Stimulated activated CD4-positive, alpha-beta T cell treated with anti-CD3 and anti-CD28 coated beads, TNF-alpha, amount 100 ng/mL, for 4 hours (primary cell): ENCODE measurements around the gene KAZN.

Experiments used
- DNase-seq, 3 experiments: peaks; one replicate each; pipeline ENCODE4 v3.0.0-alpha.2; 2020; ENCODE audit warnings: low read depth in 3 of 3

The KAZN gene

DNA sequence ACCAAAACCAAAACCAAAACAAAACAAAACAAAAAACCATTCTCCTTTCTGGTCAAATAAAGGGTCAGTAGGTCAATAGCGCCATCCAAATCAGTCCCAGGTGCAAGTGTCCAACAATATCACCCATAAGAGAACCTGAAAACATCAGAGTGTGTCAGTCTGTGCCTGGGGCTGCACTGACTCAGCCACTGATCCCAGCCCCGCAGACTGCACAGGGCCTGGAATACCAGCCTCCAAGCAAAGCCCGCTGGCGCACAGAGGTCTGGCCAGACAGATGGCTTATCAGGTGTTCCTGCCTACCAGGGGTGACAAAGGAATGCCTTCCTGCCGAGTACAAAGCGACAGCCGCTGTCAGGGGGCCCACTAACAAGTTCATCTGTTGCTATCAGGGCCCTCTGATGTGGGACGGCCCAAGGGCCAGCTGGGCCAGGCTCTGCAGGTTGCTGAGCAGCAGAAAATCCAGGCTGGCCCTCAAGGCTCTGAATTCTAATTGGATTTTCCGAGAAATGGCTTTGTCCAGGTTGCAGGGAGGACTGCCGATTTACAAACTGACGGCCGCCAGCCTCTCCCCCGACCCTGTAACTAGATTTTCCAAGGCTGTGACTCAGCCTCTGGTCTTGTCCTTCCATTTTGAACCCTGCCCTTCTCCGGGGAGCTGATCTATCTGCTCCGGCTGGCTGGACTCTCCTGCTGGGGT, 541.3 kb downstream of the KAZN start:
- no peak for DNase-seq

DNA sequence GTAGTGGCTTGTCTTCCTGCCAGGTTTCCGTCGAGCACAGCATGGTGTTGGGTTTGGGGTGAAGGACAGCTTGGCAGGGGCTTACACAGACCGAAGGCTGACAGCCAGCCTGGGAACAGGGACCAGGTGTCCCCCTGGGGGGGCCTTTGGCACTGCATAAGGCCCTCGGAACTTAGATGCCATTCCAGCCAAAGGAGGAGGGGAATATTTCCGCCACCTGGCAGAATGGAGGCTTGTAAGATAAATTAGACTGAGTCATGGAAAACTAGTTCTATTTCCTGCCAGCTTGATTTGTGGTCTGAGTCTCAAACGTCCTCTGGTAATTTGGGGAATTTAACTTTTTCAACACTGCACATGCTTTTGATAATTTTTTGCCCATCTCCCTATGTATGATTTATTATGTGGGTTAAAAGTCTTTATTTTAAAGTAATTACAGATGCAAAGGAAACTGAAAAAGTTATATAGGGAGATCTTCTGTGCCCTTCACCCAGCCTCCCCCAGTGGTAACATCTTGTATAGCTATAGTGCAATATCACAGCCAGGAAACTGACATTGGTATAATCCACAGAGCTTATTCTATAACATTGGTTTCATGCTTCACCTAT, 543.6 kb downstream of the KAZN start:
- DNase-seq, result no peak

DNA sequence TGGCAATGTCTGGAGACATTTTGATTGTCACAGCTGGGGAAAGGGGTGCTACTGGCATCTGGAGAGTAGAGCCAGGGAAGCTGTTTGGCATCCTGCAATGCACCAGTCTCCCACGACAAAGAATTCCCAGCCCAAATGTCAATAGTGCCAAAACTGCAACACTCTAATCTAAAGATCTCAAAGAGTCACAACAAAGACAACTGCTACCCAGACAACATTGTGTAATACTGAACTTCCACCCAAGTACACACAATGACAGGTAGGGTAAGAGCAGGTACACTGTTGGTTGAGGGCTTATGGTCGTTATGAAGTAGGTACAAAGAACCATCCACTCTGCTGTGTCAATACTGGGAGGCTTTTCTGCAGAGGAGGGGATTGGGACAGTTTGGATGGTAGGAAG, 546.8 kb downstream of the KAZN start:
- DNase-seq, result no peak

DNA sequence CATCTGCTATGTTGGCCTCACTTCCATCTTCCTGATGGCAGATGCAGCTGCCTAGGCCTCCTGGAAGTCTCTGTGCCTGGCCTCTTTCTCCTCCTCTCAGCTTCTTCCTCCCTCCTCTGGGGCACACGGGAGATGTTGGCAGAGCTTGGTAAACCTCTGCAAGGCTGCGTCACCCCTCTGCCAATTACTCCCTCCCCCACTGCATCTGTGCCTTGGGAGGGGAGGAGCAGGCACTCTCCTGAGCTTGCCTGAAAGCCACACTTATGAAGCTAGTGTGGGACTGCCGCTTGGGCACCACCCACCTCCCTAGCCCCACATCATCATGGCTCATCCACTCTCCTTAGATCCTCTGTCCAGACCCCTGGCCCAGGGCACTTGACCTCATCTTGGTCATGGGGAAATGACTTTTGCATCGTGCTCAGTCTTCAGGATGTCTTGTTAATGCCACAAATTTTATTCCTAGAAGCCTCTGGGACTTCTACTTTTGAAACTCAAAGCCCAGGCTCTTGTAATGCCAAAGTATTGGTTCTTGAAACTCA, 547.7 kb downstream of the KAZN start:
- DNase-seq, result no peak

GRCh38 chr1:15146971-15147376, 548.5 kb downstream of the KAZN start:
- no peak for DNase-seq

- DNase-seq, result no peak
These were observed 549.5 kb downstream of the KAZN start for GRCh38 chr1:15148004-15148403.

- no peak for DNase-seq
These were observed 550.0 kb downstream of the KAZN start for GRCh38 chr1:15148475-15148874.

DNA sequence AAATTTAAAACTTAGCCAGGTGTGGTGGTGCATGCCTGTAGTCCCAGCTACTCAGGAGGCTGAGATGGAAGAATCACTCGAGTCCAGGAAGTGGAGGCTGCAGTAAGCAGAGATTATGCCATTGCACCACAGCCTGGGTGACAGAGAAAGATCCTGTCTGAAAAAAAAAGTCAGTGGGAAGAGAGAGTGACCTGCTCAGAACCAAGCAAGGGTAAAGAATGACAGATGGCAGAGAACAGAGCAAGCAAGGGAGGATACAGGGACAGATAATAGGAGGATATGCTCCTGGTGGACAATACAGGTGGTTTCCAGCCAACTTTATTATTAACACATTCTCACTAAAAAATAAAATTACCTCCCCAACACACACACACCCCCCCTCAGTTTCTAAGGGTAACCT, 550.5 kb downstream of the KAZN start:
- no peak for DNase-seq

- DNase-seq, result no peak
These were observed 551.9 kb downstream of the KAZN start for GRCh38 chr1:15150376-15150775.

- DNase-seq, result no peak
These were observed 552.9 kb downstream of the KAZN start for GRCh38 chr1:15151377-15151806.

DNA sequence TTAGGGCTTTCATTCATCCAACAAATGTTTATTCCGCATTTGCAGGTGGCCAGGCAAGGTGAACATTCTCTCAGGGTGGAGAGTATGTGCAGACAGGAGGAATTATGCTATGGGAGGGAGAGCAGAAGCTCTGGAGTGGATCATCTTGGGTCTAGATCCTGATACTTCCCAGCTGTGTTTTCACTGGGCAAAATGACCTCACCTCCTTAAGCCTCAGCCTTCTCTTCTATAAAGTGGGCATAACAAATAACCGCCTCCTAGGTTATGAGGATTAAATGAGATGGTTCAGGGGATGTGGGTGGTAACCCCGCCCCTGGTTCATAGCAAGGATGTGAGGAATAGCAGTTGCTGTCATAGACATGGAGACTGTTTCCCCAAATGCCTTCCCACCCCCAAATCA, 553.4 kb downstream of the KAZN start:
- no peak for DNase-seq

- no peak for DNase-seq
These were observed 554.1 kb downstream of the KAZN start for GRCh38 chr1:15152318-15153183.

- DNase-seq, result no peak
These were observed 554.8 kb downstream of the KAZN start, which contains the start of gene TMEM51 for GRCh38 chr1:15153184-15153841. Gene TMEM51 (plus strand): TSS chr1:15153747. CDS start chr1:15215088, 61,341 bp downstream.

DNA sequence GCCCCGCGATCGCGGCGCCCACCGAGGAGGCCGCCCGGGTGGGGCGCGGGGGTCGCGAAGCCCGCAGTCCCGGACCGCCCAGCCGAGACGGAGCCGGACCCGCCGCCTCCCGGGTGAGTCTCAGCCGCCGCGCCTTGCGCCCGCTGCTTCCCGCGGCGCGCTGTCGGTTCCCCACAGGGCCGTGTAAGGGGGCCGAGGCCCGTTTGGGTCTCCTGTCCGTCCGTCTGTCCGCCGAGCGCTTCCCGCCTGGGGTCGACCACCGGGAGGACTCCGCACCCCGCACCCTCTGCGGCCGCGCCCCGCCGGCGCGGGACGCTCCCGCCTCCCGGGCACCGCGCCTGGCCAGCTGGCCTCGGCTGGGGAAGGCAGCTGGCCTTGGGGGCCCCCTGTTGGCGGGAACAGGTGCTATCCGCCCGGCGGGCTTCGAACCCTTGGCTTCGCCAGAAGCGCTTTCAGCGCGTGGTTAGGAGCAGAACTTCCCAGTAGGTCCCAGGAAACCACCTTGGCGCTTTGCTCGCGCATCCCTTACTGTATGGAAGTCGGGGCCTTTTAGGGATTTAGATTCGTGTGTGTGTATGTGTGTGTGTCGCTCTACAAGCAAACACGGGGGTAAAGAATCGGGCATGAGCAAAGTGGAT, 555.5 kb downstream of the KAZN start:
- peak in 1 of 3 experiments; percentile 19 for DNase-seq

DNA sequence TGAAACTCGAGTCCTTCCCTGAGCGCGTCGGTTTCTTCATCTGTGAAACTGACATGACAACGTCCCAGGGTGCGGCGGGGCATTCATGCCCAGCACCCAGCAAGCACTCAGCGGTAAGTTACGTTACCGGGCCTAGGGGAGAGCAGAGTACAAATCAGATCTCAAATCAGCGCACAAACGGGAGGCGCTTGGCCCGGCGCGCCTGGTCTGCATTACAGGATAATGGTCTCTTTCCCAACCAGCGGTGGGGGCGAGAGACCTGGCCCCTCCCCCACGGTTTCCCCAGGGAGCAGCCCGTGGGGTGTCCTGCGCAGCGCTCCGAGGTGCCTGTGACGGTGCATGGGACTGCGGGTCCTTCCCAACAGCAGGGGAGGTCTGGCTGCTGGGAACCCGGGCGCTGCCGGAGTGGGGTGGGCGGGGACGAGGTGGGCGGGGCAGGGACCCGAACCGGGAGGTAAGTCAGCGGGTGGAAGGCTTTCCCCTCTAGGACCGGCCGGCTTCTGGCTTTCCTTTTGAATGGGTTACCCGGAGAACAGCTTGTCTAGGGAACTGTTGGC, 556.1 kb downstream of the KAZN start:
- DNase-seq, result no peak

DNA sequence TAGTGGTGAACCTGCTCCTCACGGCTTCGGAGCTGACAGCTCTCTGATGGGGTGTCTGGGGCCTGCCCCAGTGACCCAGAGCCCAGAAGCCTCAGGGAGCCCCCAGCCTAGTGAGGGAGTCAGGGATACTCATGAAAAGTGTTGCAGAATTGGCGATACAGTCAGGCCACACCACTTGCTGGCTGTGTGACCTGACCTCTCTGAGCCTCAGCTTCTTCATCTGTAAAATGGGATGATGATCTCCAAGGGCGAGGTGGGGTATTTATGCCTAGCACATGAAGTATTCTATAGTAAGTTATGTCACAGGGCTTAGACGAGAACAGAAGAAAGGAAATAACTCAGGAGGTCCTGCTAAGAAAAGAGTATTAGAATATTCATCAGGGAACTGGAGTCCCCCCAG, 556.7 kb downstream of the KAZN start:
- no peak for DNase-seq

DNA sequence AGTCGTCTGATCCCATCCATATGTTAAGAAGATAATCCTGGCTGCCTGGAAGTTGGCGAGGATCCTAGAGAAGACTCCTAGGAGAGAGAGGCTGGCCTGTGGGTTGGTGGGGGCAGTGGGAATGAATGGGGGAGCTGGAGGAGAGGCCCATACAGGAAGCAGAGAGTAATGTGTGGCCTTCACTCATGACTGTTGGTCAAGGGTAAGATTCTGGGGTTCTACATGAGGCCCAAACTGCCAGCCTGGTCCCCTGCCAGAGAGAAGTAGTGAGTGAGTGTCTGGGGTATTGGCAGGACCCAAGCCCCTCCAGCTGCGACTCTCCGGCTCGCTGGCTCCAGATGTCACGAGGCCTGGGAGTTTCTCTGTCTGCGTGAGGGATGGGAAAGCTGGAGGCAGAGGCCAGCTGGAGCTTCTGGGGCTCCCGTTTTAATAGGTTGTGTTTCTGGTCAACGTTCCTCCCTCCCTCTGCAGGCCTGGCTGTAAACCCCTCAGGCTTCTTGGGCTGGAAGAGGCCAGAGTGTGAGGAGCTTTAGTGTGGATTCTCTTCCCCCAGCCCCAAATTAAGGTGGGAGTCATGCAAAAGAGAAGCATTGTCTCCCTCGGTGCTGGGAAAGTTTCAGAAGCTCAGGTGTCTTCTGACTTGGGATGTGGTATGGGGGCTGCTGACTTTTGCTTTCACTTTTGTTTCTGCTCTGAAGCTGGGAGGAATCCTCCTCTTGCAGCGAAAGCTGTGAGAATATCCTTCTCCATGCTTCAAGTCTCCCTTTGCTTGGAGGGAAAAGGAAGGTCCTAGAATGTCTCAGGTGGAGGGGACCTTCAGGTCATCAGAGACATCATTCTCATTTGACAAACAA, 557.6 kb downstream of the KAZN start:
- DNase-seq, result no peak

DNA sequence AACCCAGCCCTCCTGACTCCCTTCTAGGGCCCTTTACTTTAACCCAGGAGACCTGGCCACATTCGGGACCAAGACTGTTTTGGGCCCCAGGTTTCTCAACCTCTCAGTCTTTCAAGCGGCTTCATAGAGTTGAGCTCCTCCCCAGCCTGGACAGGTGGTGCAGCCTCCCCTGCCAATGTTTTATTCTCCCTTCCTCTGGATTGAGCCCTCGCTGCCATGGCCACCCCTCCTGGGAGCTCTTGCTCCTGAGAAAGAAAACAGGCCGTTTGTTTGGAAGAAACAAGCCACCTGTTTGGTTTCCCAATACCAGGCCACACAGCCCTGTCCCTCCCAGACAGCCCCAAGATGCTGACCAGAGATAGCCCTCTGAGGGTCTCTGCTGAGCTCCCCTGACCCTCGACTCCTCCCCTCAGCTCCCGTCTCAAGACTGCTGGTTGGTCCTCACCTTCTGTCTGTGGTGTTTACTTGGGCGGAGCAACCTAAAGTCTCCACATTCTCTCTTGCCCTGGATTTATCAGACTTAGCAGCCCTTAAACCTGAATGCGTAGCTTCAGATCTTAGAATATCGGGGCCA, 558.4 kb downstream of the KAZN start:
- DNase-seq, result no peak

DNA sequence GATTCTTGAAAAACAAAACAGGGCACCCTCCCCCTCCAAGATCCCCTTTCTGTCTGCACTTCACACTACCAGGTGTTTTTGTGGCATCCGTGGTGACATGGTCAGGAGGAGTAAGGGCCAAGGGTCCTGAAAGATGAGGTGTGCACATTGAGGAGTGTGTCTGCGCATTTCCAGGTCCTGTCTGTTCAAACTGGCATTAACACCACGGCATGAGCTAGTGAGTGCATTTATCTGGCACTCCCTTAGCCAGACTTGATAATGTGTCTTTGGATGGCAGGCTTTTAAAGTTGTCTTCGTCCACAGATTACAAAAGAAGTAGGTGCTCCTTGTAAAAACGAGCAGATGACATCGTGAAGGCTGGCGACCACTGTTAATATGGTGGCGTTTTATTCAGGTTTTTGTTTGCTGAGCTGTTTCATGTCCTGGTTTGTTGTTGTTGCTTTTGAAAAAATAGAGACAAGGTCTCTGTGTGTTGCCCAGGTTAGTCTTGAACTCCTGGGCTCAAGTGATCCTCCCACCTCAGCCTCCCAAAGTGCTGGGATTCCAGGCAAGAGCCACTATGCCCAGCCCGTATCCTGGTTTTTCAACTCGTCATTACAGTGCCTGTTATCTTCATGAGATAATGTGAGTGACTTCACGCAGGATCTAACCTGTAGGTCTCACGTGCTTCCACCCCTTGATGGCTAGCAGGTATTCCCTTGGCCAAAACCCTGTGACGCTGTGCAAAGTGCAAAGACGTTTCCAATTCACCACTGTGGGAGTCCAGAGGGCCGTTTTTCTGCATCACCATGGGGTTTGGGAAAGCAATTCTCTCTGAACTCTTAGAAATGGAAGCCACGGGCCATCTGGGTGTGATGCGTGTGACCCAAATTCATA, 559.3 kb downstream of the KAZN start:
- DNase-seq, result no peak
